CD4-positive, alpha-beta T cell treated with Interleukin-4 for 4 hours (primary cell): ENCODE data around the gene CDK4.
"Not testable (repeated sequence)": the region's sequence is repeated elsewhere in the genome, so short reads cannot be mapped to it uniquely, and the experiment has no call there.

Source experiments
- DNase-seq: peaks from one replicate; pipeline ENCODE4 v3.0.0-alpha.2; 2020

Gene CDK4

DNA sequence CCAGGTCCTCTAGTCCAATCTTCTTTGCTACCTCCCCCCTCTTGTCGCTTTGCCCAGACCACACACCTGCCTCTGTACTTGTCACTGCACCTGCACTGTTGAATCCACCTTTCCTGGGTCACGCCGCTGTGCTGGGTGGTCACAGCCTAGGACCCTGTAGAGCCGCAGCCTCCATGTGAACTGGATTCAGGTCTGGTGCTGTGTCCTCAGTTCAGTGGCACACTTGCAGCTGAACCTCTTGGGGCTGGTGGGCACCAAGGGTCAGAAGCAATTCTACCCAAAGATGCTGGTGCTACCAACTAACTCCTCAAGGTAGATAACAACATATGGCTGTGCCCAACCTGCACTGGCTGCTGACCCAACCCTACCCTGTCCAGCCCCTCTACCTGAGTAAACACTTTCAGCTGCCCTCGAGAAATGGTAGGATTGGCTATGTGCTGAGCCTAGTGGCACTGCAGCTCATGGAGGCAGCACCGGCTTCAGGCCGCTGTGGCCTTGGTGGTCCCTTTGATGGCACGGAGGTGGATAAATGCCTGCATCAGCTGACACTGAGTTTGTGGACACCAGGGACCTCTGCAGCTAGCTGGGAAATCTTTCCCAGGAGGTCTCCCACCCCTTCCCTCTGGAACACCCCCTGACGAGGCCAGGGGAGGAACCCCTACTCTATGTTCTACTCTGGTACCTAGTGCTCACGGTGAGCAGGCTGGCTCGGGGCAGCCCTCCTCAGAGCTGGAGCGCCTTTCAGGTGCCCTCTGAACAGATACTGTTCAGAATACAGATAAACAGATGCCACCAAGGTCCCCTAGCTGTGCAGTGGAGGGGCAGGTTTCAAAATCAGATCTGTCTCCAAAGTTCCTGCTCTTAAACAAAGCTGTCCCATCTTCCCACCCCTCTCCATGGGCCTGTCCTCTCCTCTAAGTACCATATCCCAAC is 27.8 kb downstream of the CDK4 start:
- DNase-seq: no peak

- no peak for DNase-seq
These were observed 28.5 kb downstream of the CDK4 start for GRCh38 chr12:57723630-57723962.

- DNase-seq: no peak
These were observed 29.1 kb downstream of the CDK4 start for GRCh38 chr12:57722716-57723629.

- not testable (repeated sequence) for DNase-seq
These were observed 30.1 kb downstream of the CDK4 start for GRCh38 chr12:57721846-57722608.

- DNase-seq: no peak
These were observed 31.2 kb downstream of the CDK4 start for GRCh38 chr12:57720606-57721595.

GRCh38 chr12:57719777-57720605 is 32.1 kb downstream of the CDK4 start:
- no peak for DNase-seq

- DNase-seq: no peak
These were observed 33.2 kb downstream of the CDK4 start for GRCh38 chr12:57718641-57719528.

- DNase-seq: no peak
These were observed 34.1 kb downstream of the CDK4 start for GRCh38 chr12:57717846-57718640.

- no peak for DNase-seq
These were observed 35.0 kb downstream of the CDK4 start for GRCh38 chr12:57717131-57717530.

DNA sequence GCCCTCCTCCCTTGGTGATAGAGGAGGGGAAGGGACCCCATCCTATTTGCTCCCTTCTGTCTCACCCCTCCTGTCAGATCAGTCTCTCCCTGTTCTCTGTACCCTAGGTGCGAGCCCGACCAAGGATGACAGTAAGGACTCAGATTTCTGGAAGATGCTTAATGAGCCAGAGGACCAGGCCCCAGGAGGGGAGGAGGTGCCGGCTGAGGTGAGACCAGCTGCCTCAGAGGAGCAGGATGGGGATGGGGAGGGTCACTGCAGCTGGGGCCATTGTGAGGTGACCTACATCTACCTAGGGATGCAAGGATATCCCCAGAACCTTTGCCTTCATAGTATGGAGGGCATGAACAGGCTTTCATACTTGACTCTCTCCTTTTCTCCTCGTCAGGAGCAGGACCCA is 35.8 kb downstream of the CDK4 start:
- DNase-seq: no peak

DNA sequence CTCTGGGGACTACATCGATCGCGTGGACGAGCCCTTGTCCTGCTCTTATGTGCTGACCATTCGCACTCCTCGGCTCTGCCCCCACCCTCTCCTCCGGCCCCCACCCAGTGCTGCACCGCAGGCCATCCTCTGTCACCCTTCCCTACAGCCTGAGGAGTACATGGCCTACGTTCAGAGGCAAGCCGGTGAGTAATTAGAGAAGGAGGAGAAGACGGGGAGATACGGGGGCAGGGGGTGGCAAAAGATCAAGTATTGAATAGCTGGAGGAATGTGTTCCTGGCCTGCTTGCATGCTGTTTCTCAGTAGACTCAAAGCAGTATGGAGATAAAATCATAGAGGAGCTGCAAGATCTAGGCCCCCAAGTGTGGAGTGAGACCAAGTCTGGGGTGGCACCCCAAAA is 36.3 kb downstream of the CDK4 start:
- DNase-seq: no peak

GRCh38 chr12:57715036-57715748 is 36.9 kb downstream of the CDK4 start:
- not testable (repeated sequence) for DNase-seq

- DNase-seq: no peak
These were observed 38.9 kb downstream of the CDK4 start for GRCh38 chr12:57713209-57713608.

- no peak for DNase-seq
These were observed 39.4 kb downstream of the CDK4 start for GRCh38 chr12:57712701-57713100.

DNA sequence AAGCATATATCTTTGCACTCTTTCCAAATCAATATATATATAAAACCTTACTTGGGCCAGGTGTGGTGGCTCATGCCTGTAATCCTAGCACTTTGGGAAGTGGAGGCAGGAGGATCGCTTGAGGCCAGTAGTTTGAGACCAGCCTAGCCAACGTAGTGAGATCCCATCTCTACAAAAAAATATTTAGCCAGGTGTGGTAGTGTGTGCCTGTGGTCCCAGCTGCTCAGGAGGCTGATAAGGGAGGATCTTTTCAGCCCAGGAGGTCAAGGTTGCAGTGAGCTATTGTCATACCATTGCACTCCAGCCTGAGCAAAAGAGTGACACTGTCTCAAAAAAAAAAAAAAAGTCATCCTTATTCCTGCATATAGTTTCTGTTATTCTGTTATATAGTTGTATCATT is 43.8 kb downstream of the CDK4 start:
- DNase-seq: no peak

GRCh38 chr12:57707250-57707649 is 44.9 kb downstream of the CDK4 start:
- DNase-seq: no peak

DNA sequence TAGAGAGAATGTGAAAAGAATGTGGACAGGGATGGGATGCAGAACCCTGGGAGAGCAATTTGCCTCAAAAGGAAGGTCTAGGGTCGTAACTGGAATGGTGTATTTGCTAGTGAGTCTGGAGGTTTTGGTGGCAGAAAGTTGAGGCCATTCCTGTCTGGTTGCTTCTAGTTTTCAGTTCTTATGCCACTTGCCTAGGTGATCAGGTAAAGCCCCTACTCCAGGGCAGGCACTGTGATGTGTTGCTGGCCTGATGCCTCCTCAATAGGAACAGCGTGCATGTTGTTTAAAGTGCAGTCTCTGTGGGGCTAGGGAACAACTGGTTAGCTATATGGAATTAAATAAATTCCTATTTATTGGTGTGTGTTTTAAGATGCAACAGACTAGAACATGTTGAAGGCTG is 51.8 kb downstream of the CDK4 start:
- DNase-seq: no peak

DNA sequence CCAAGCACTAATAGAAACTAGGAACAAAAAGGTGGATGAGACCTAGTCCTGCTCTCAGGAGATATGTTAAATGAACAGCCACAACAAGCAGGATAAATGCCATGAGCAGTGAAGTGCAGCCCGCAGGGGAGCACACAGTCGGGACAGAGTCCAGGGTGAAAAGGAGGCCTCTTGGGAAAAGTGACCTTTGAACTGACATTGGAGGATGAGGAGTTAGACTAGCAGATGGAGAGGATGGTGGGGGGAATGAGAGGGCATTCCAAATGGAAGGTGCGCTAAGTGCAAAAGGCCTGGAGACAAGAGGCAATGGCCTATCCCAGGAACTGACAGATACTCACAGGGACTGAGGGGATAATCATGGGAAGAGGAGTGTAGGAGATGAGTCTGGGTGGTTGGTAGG is 53.7 kb downstream of the CDK4 start:
- DNase-seq: no peak
